RWPE2 (cell line): Measurements from ENCODE around the gene KSR2.

Source experiments
- ATAC-seq: fragments of 200-7000 bp; cut with Tn5 transposase; 3 replicates; pipeline ENCODE4 v1.9.1; 2021; ENCODE audit warnings: low read depth
- DNase-seq: peaks from one replicate; pipeline ENCODE4 v3.0.0-alpha.2; 2020; ENCODE audit warnings: low spot score
- H3K27ac ChIP-seq: fragments of 450-650 bp; 2 replicates; pipeline ENCODE4 v1.5.1; 2017; ENCODE audit warnings: mild to moderate bottlenecking; ENCODE audit not compliant: poor library complexity, severe bottlenecking
- H3K27me3 ChIP-seq: fragments of 250-450 bp; sonication (Bioruptor Pico); 2 replicates; pipeline ENCODE4 v1.5.1; 2021; ENCODE audit warnings: mild to moderate bottlenecking, moderate library complexity; ENCODE audit not compliant: insufficient read depth, poor library complexity, severe bottlenecking
- H3K36me3 ChIP-seq: fragments of 250-450 bp; sonication (Bioruptor Pico); 2 replicates; pipeline ENCODE4 v1.5.1; 2020; ENCODE audit warnings: low read depth, mild to moderate bottlenecking, moderate library complexity
- H3K4me1 ChIP-seq: fragments of 250-450 bp; sonication (Bioruptor Pico); 2 replicates; pipeline ENCODE4 v1.5.1; 2021; ENCODE audit warnings: mild to moderate bottlenecking, moderate library complexity; ENCODE audit not compliant: insufficient read depth, poor library complexity, severe bottlenecking
- H3K4me3 ChIP-seq: fragments of 250-450 bp; sonication (Bioruptor Pico); 2 replicates; pipeline ENCODE4 v1.5.1; 2021; ENCODE audit warnings: mild to moderate bottlenecking, moderate library complexity; ENCODE audit not compliant: severe bottlenecking
- H3K9me3 ChIP-seq: fragments of 250-450 bp; sonication (Bioruptor Pico); 2 replicates; pipeline ENCODE4 v1.5.1; 2021; ENCODE audit warnings: mild to moderate bottlenecking, moderate library complexity; ENCODE audit not compliant: severe bottlenecking
- CTCF ChIP-seq: fragments of 450-650 bp; IDR thresholded peaks from one replicate; pipeline ENCODE4 v1.5.1; 2017; ENCODE audit warnings: mild to moderate bottlenecking, moderate library complexity; ENCODE audit not compliant: poor library complexity, severe bottlenecking

Gene KSR2

GRCh38 chr12:117563706-117564105, 405.1 kb downstream of the KSR2 start:
- H3K27ac ChIP-seq: no peak overlapping the region
- no peaks in the 10 kb centered on the region for H3K36me3 ChIP-seq
- no peaks in the 10 kb centered on the region for H3K27me3 ChIP-seq
- no peak for DNase-seq
- no peaks in the 10 kb centered on the region for H3K9me3 ChIP-seq
- ATAC-seq: no peak
- TF ChIP-seq CTCF: no peak
- H3K4me3 ChIP-seq: no peak overlapping the region
- no peaks in the 10 kb centered on the region for H3K4me1 ChIP-seq

- DNase-seq: no peak
- Histone ChIP-seq H3K4me1 (no peaks in the 10 kb centered on the region), H3K27ac (no peak overlapping the region), H3K9me3 (no peaks in the 10 kb centered on the region), H3K4me3 (no peak overlapping the region), H3K36me3 (no peaks in the 10 kb centered on the region), H3K27me3 (no peaks in the 10 kb centered on the region)
- no peak for ATAC-seq
- no peak for TF ChIP-seq CTCF
Observed at GRCh38 chr12:117563007-117563406, 405.8 kb downstream of the KSR2 start.

DNA sequence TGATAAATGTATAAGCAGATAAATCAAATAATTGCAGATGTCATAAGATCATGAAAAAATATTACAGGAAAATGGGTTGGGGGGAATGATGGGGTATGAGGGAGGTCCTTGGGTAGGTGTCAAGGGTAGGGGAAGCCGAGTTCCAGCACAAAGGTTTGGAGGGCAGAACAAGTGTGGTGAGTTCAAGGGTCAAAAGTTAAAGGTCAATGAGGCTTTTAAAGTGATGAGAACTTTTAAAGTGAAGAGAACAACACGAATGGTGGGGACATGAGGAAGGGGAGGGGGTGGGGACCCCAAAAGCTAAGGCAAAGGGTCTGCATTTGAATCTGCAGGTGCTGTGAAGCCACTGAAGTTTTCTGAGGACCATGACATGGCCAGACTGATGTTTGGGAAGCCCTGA, 406.8 kb downstream of the KSR2 start:
- Histone ChIP-seq H3K27ac (no peak overlapping the region), H3K36me3 (no peaks in the 10 kb centered on the region), H3K27me3 (no peaks in the 10 kb centered on the region), H3K4me1 (no peaks in the 10 kb centered on the region), H3K4me3 (no peak overlapping the region), H3K9me3 (no peaks in the 10 kb centered on the region)
- ATAC-seq: no peak
- no peak for DNase-seq
- TF ChIP-seq CTCF: no peak

GRCh38 chr12:117559978-117560377, 408.8 kb downstream of the KSR2 start:
- H3K36me3 ChIP-seq: no peaks in the 10 kb centered on the region
- H3K4me1 ChIP-seq: no peaks in the 10 kb centered on the region
- TF ChIP-seq CTCF: no peak
- H3K27ac ChIP-seq: no peak overlapping the region
- ATAC-seq (no peak), DNase-seq (no peak)
- no peak overlapping the region for H3K4me3 ChIP-seq
- no peaks in the 10 kb centered on the region for H3K9me3 ChIP-seq
- H3K27me3 ChIP-seq: no peaks in the 10 kb centered on the region

DNA sequence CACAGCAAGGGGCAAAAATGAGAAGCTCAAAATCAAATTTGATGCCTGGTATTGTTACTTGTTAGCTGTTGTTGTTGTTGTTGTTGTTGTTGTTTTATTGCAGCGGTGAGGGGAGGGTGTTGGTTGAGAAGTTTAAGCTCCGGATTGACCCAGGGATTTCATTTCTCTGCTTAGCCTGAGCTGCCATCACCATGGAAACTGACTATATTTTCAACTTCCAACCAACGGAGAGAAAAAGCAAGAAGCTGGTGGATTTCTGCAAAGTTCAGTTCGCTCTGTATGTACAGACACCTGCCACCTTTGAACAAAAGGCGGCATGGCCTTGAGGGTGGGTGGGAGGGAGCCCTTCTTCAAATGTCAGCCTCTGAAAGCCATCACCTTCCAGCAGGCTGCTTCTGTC, 412.9 kb downstream of the KSR2 start:
- Histone ChIP-seq H3K9me3 (no peaks in the 10 kb centered on the region), H3K36me3 (no peaks in the 10 kb centered on the region), H3K4me1 (no peaks in the 10 kb centered on the region), H3K27ac (no peak overlapping the region), H3K4me3 (no peak overlapping the region), H3K27me3 (no peaks in the 10 kb centered on the region)
- no peak for TF ChIP-seq CTCF
- DNase-seq: no peak
- ATAC-seq: no peak
